Trophoblast cell (in vitro differentiated cells and primary cell): Measurements from ENCODE around the gene ARHGEF9.

Source experiments
- DNase-seq, 2 donors: peaks; one replicate each; pipeline ENCODE4 v3.0.0-alpha.2; 2016
- H2AFZ ChIP-seq: 2 replicates; pipeline ENCODE4 v1.6.1; 2013; ENCODE audit warnings: low read length, moderate library complexity, mild to moderate bottlenecking; ENCODE audit not compliant: insufficient read depth, poor library complexity
- H2AK5ac ChIP-seq: 2 replicates; pipeline ENCODE4 v1.6.1; 2013; ENCODE audit warnings: mild to moderate bottlenecking, low read length
- H2BK120ac ChIP-seq: 2 replicates; pipeline ENCODE4 v1.6.1; 2013; ENCODE audit warnings: low read length, mild to moderate bottlenecking, moderate library complexity; ENCODE audit not compliant: insufficient read depth, poor library complexity
- H2BK12ac ChIP-seq: 2 replicates; pipeline ENCODE4 v1.6.1; 2013; ENCODE audit warnings: mild to moderate bottlenecking, low read length, moderate library complexity
- H2BK5ac ChIP-seq: 2 replicates; pipeline ENCODE4 v1.6.1; 2013; ENCODE audit warnings: low read length, low read depth, moderate library complexity, mild to moderate bottlenecking; ENCODE audit not compliant: poor library complexity
- H3K14ac ChIP-seq: 2 replicates; pipeline ENCODE4 v1.6.1; 2013; ENCODE audit warnings: mild to moderate bottlenecking, low read length
- H3K18ac ChIP-seq: 2 replicates; pipeline ENCODE4 v1.6.1; 2013; ENCODE audit warnings: mild to moderate bottlenecking, low read length
- H3K23ac ChIP-seq: 2 replicates; pipeline ENCODE4 v1.6.1; 2013; ENCODE audit warnings: low read length
- H3K27ac ChIP-seq: 2 replicates; pipeline ENCODE4 v1.5.1; 2013; ENCODE audit warnings: low read depth, mild to moderate bottlenecking, inconsistent platforms, low read length, moderate library complexity
- H3K27me3 ChIP-seq: 2 replicates; pipeline ENCODE4 v1.6.1; 2013; ENCODE audit warnings: inconsistent platforms, mild to moderate bottlenecking, low read length, moderate library complexity; ENCODE audit not compliant: insufficient read depth
- H3K36me3 ChIP-seq, 2 experiments: 1 replicate in 1 of 2; 2 replicates in 1 of 2; pipeline ENCODE4 v1.6.1; 2013; ENCODE audit warnings: low read length in 2 of 2, mild to moderate bottlenecking in 2 of 2, moderate library complexity in 1 of 2; ENCODE audit not compliant: insufficient read depth in 2 of 2, control insufficient read depth in 1 of 2
- H3K4ac ChIP-seq: 2 replicates; pipeline ENCODE4 v1.6.1; 2013; ENCODE audit warnings: low read depth, mild to moderate bottlenecking, low read length, moderate library complexity
- H3K4me1 ChIP-seq, 2 experiments: 1 replicate in 1 of 2; 2 replicates in 1 of 2; pipeline ENCODE4 v1.6.1; 2013; ENCODE audit warnings: low read length in 2 of 2, mild to moderate bottlenecking in 2 of 2, moderate library complexity in 1 of 2; ENCODE audit not compliant: insufficient read depth in 2 of 2, control insufficient read depth in 1 of 2
- H3K4me2 ChIP-seq: 2 replicates; pipeline ENCODE4 v1.6.1; 2013; ENCODE audit warnings: inconsistent platforms, mild to moderate bottlenecking, low read length, moderate library complexity
- H3K4me3 ChIP-seq: 2 replicates; pipeline ENCODE4 v1.5.1; 2013; ENCODE audit warnings: mild to moderate bottlenecking, low read depth, low read length, inconsistent platforms
- H3K79me1 ChIP-seq: one replicate; pipeline ENCODE4 v1.6.1; 2013; ENCODE audit warnings: low read length
- H3K79me2 ChIP-seq: 2 replicates; pipeline ENCODE4 v1.6.1; 2013; ENCODE audit warnings: low read length, mild to moderate bottlenecking; ENCODE audit not compliant: control insufficient read depth, insufficient read depth, poor library complexity
- H3K9ac ChIP-seq: 2 replicates; pipeline ENCODE4 v1.6.1; 2013; ENCODE audit warnings: mild to moderate bottlenecking, low read length
- H3K9me3 ChIP-seq: 2 replicates; pipeline ENCODE4 v1.6.1; 2013; ENCODE audit warnings: low read depth, mild to moderate bottlenecking, control low read depth, inconsistent platforms, low read length; ENCODE audit not compliant: insufficient read depth
- H4K12ac ChIP-seq: 2 replicates; pipeline ENCODE4 v1.6.1; 2013; ENCODE audit warnings: low read depth, mild to moderate bottlenecking, low read length, moderate library complexity
- H4K8ac ChIP-seq: 2 replicates; pipeline ENCODE4 v1.6.1; 2013; ENCODE audit warnings: low read depth, mild to moderate bottlenecking, low read length, moderate library complexity
- H4K91ac ChIP-seq: one replicate; pipeline ENCODE4 v1.6.1; 2013; ENCODE audit warnings: low read depth, mild to moderate bottlenecking, low read length, moderate library complexity
- WGBS: extraction: QIAGEN DNeasy Blood & Tissue Kit; methylation state at CpG from one replicate; pipeline ENCODE4 v1.1.7; 2013; ENCODE audit warnings: missing lambda C conversion rate; ENCODE audit not compliant: insufficient read length, insufficient coverage; ENCODE audit errors: extremely low coverage; 5-methylcytosine and 5-hydroxymethylcytosine counted together

Gene ARHGEF9

DNA sequence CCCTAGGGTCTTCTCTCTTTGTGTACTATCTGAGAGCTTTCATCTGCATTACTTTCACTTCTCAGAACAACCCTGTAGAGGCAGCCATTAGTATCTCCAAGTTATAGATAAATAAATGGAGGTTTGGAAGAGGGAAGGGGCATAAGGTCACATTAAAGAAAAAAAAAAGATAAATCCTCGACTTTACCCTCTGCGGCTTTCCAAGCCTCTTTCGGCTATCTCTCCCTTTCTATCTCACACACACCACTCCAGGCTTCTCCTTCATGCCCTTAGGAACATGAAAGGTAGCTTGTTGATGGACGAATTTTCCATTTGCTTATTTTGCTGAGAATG, 660 bp upstream of the ARHGEF9 start:
- DNase-seq: no peak
- Histone ChIP-seq H3K4ac (no peak overlapping the region), H3K4me3 (no peak overlapping the region), H2AFZ (no peak overlapping the region), H2BK120ac (no peak overlapping the region), H3K18ac (no peak overlapping the region), H2AK5ac (no peak overlapping the region), H3K79me1 (no peaks in the 10 kb centered on the region), H2BK5ac (no peak overlapping the region), H3K9ac (no peak overlapping the region), H3K79me2 (no peaks in the 10 kb centered on the region), H4K91ac (no peak overlapping the region), H4K12ac (no peak overlapping the region), H3K36me3 (no peaks in the 10 kb centered on the region), H3K14ac (no peak overlapping the region), H3K27ac (no peak overlapping the region), H3K4me1 (peaks cover 0 to 2% of the 10 kb centered on the region in 2 experiments), H3K4me2 (no peak overlapping the region), H4K8ac (no peak overlapping the region), H3K23ac (no peak overlapping the region), H3K27me3 (no peaks in the 10 kb centered on the region), H2BK12ac (no peak overlapping the region), H3K9me3 (no peaks in the 10 kb centered on the region)
- no CpG with 5 or more reads among the region's 4 CpGs for WGBS

DNA sequence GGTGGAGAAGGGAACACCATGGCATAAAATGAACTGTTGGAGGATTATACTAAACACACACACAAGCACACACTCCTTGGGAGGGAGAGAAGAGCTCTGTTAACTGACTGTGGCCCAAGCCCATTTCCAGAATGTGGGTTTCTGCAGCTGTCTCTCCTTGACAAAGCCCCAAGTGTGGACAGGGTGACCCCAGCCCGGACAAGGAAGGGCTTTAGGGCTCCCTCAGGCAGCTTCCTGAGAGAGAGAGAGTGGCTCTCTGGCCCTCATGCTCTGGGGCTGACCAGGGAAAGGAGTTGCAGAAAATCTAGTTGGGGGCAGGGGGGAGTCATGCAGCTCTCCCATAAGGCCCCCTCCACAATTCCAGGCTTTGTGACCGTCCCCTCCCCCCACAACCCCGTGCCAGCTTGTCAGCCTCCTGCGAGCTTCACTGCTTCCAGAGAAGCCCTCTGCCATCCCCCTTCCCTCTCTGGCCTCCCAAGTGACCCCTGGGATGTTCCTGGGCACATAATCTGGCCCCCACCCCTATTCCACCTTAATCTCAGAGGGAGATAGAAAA, 590 bp downstream of the ARHGEF9 start:
- H2AK5ac ChIP-seq: no peak overlapping the region
- no peaks in the 10 kb centered on the region for H3K9me3 ChIP-seq
- no peak overlapping the region for H3K18ac ChIP-seq
- peaks cover 0 to 2% of the 10 kb centered on the region in 2 experiments for H3K4me1 ChIP-seq
- WGBS: no CpG with 5 or more reads among the region's 4 CpGs
- no peak overlapping the region for H4K91ac ChIP-seq
- H3K36me3 ChIP-seq: no peaks in the 10 kb centered on the region
- H3K4me2 ChIP-seq: peak overlapping the region; percentile 79
- H2BK120ac ChIP-seq: no peak overlapping the region
- H3K27ac ChIP-seq: no peak overlapping the region
- peak overlapping the region; percentile 83 for H2AFZ ChIP-seq
- no peak for DNase-seq
- H3K79me1 ChIP-seq: no peaks in the 10 kb centered on the region
- H3K79me2 ChIP-seq: no peaks in the 10 kb centered on the region
- no peak overlapping the region for H4K12ac ChIP-seq
- no peak overlapping the region for H3K14ac ChIP-seq
- H3K9ac ChIP-seq: no peak overlapping the region
- H3K4ac ChIP-seq: no peak overlapping the region
- no peaks in the 10 kb centered on the region for H3K27me3 ChIP-seq
- H4K8ac ChIP-seq: no peak overlapping the region
- H2BK12ac ChIP-seq: no peak overlapping the region
- no peak overlapping the region for H3K23ac ChIP-seq
- H3K4me3 ChIP-seq: no peak overlapping the region
- no peak overlapping the region for H2BK5ac ChIP-seq

DNA sequence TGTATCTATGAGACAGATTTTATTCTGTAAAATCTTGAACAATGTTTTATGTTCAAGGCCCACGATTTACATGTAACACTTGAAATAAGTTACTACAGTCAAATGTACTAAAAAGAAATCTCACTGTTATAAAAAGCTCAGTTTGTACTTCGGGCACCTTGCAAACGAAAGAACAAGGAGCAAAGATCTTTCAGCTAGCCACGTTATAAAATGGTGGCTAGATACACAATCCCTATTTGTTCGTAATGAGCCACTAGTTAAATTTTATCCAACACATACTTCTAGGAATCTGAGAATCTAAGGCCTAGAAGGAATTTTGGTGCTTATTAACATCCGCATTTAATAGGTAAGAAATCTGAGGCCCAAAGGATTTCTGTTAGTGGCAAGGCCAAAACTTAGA, 2.5 kb downstream of the ARHGEF9 start:
- no peak overlapping the region for H2AK5ac ChIP-seq
- H2AFZ ChIP-seq: no peak overlapping the region
- H3K9me3 ChIP-seq: peaks cover 5% of the 10 kb centered on the region
- H4K8ac ChIP-seq: no peak overlapping the region
- H3K4ac ChIP-seq: no peak overlapping the region
- peaks cover 0 to 2% of the 10 kb centered on the region in 2 experiments for H3K4me1 ChIP-seq
- H3K4me2 ChIP-seq: no peak overlapping the region
- no peak overlapping the region for H3K27ac ChIP-seq
- H3K27me3 ChIP-seq: no peaks in the 10 kb centered on the region
- no peak overlapping the region for H2BK120ac ChIP-seq
- no CpG with 5 or more reads among the region's 6 CpGs for WGBS
- no peak overlapping the region for H4K91ac ChIP-seq
- H3K18ac ChIP-seq: no peak overlapping the region
- no peaks in the 10 kb centered on the region for H3K79me1 ChIP-seq
- no peak for DNase-seq
- H3K23ac ChIP-seq: no peak overlapping the region
- no peak overlapping the region for H3K14ac ChIP-seq
- no peak overlapping the region for H3K4me3 ChIP-seq
- no peaks in the 10 kb centered on the region for H3K79me2 ChIP-seq
- H4K12ac ChIP-seq: no peak overlapping the region
- no peak overlapping the region for H3K9ac ChIP-seq
- no peaks in the 10 kb centered on the region for H3K36me3 ChIP-seq
- no peak overlapping the region for H2BK12ac ChIP-seq
- no peak overlapping the region for H2BK5ac ChIP-seq

DNA sequence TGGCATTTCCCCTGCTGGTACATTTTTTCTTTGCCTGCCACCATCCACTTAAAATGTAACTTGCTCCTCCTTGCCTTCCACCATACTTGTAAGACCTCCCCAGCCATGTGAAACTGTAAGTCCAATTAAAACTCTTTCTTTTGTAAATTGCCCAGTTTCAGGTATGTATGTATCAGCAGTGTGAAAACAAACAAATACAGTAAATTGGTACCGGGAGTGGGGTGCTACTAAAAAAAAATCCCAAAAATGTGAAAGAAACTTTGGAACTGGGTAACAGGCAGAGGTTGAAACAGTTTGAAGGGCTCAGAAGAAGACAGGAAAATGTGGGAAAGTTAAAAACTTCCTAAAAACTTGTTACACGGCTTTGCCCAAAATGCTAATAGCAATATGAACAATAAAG, 16.3 kb downstream of the ARHGEF9 start:
- H4K8ac ChIP-seq: no peak overlapping the region
- H3K9me3 ChIP-seq: no peaks in the 10 kb centered on the region
- no peak overlapping the region for H3K4ac ChIP-seq
- no peak overlapping the region for H3K4me2 ChIP-seq
- H2AK5ac ChIP-seq: no peak overlapping the region
- H3K79me1 ChIP-seq: no peaks in the 10 kb centered on the region
- no peaks in the 10 kb centered on the region for H3K27me3 ChIP-seq
- no peak overlapping the region for H2AFZ ChIP-seq
- no peak overlapping the region for H3K27ac ChIP-seq
- no peaks in the 10 kb centered on the region for H3K36me3 ChIP-seq
- H2BK5ac ChIP-seq: no peak overlapping the region
- H4K91ac ChIP-seq: no peak overlapping the region
- H3K14ac ChIP-seq: no peak overlapping the region
- H3K79me2 ChIP-seq: no peaks in the 10 kb centered on the region
- no peak overlapping the region for H3K23ac ChIP-seq
- no CpG with 5 or more reads among the region's 2 CpGs for WGBS
- no peak overlapping the region for H4K12ac ChIP-seq
- no peak overlapping the region for H3K4me3 ChIP-seq
- no peak overlapping the region for H2BK120ac ChIP-seq
- H3K9ac ChIP-seq: no peak overlapping the region
- no peak overlapping the region for H2BK12ac ChIP-seq
- peaks cover 0 to 2% of the 10 kb centered on the region in 2 experiments for H3K4me1 ChIP-seq
- no peak for DNase-seq
- H3K18ac ChIP-seq: no peak overlapping the region
